Measurements from ENCODE around the gene WDR5. TPM values are rescaled to one million over a fixed set of nuclear protein-coding genes. Genes with fewer than 3 reads are reported as not detected.

Gene WDR5
- total and polyA plus RNA-seq, 2 experiments from 2014 or later: 37.0 to 56.6 TPM

- TF ChIP-seq, protein P1, sequence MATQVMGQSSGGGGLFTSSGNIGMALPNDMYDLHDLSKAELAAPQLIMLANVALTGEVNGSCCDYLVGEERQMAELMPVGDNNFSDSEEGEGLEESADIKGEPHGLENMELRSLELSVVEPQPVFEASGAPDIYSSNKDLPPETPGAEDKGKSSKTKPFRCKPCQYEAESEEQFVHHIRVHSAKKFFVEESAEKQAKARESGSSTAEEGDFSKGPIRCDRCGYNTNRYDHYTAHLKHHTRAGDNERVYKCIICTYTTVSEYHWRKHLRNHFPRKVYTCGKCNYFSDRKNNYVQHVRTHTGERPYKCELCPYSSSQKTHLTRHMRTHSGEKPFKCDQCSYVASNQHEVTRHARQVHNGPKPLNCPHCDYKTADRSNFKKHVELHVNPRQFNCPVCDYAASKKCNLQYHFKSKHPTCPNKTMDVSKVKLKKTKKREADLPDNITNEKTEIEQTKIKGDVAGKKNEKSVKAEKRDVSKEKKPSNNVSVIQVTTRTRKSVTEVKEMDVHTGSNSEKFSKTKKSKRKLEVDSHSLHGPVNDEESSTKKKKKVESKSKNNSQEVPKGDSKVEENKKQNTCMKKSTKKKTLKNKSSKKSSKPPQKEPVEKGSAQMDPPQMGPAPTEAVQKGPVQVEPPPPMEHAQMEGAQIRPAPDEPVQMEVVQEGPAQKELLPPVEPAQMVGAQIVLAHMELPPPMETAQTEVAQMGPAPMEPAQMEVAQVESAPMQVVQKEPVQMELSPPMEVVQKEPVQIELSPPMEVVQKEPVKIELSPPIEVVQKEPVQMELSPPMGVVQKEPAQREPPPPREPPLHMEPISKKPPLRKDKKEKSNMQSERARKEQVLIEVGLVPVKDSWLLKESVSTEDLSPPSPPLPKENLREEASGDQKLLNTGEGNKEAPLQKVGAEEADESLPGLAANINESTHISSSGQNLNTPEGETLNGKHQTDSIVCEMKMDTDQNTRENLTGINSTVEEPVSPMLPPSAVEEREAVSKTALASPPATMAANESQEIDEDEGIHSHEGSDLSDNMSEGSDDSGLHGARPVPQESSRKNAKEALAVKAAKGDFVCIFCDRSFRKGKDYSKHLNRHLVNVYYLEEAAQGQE (IDR thresholded peaks at IDR 0.05; ENCODE audit: unreplicated experiment): no peak
- TF ChIP-seq ZNF462 (CRISPR knock-in tag; IDR thresholded peaks at IDR 0.05) (no peak), EZH2 (IDR thresholded peaks at IDR 0.05; ENCODE audit: low read depth, unreplicated experiment) (no peak), ZNF331 (CRISPR knock-in tag; IDR thresholded peaks at IDR 0.05; ENCODE audit: low read depth) (no peak), ETS1 (IDR thresholded peaks at IDR 0.05) (no peak), STAT1 (IDR thresholded peaks at IDR 0.05; ENCODE audit: unreplicated experiment) (no peak), ZNF114 (CRISPR knock-in tag; IDR thresholded peaks at IDR 0.05) (no peak), JUNB (IDR thresholded peaks at IDR 0.05; ENCODE audit: unreplicated experiment) (no peak), CREB1 (CRISPR knock-in tag; IDR thresholded peaks at IDR 0.05; ENCODE audit: low read depth) (no peak)
These were observed 55.8 kb downstream of the WDR5 start for GRCh38 chr9:134191455-134192209.

More at GRCh38 chr9:134191455-134192209, 55.8 kb downstream of the WDR5 start:
- Mint-ChIP-seq H3K27ac (no peak overlapping the region), H3K9me3 (no peaks in the 10 kb centered on the region), H3K4me3 (no peak overlapping the region; the same call in 2 of the 3 replicates), H3K4me1 (peaks cover 7% of the 10 kb centered on the region), H3K27me3 (ENCODE audit: insufficient read depth, low read depth, poor library complexity) (peaks cover 7% of the 10 kb centered on the region), H3K36me3 (ENCODE audit: low read depth) (no peaks in the 10 kb centered on the region; the same call in 2 of the 3 replicates)
- no peaks in the 10 kb centered on the region for H3K79me2 ChIP-seq (replicated peaks; ENCODE audit: insufficient read depth)
- no peaks in the 10 kb centered on the region for H3K4me1 ChIP-seq (ENCODE audit: insufficient read depth)
- no peaks in the 10 kb centered on the region for H3F3A ChIP-seq (replicated peaks; ENCODE audit: low read depth)
- no peaks in the 10 kb centered on the region for H4K20me1 ChIP-seq (replicated peaks; ENCODE audit: insufficient read depth)
- H3K27ac ChIP-seq (ENCODE audit: low read depth): no peak overlapping the region
- H3K36me3 ChIP-seq (ENCODE audit: insufficient read depth): no peaks in the 10 kb centered on the region
- H3K27me3 ChIP-seq (ENCODE audit: insufficient read depth): no peaks in the 10 kb centered on the region
- DNase-seq (ENCODE audit: low spot score): no peak
- ATAC-seq: no peak
- H3K9me2 ChIP-seq (ENCODE audit: insufficient read depth): no peaks in the 10 kb centered on the region
- H2AFZ ChIP-seq: no peak overlapping the region
- no peak overlapping the region for H3K4me2 ChIP-seq
- no peak overlapping the region for H3K4me3 ChIP-seq
